GM19455 (cell line): Measurements from ENCODE around the gene SUGCT.

Experiments used
- ATAC-seq: cut with Tn5 transposase; IDR thresholded peaks from one replicate; pipeline ENCODE4 v1.9.1; 2021; ENCODE audit not compliant: unreplicated experiment

The SUGCT gene

DNA sequence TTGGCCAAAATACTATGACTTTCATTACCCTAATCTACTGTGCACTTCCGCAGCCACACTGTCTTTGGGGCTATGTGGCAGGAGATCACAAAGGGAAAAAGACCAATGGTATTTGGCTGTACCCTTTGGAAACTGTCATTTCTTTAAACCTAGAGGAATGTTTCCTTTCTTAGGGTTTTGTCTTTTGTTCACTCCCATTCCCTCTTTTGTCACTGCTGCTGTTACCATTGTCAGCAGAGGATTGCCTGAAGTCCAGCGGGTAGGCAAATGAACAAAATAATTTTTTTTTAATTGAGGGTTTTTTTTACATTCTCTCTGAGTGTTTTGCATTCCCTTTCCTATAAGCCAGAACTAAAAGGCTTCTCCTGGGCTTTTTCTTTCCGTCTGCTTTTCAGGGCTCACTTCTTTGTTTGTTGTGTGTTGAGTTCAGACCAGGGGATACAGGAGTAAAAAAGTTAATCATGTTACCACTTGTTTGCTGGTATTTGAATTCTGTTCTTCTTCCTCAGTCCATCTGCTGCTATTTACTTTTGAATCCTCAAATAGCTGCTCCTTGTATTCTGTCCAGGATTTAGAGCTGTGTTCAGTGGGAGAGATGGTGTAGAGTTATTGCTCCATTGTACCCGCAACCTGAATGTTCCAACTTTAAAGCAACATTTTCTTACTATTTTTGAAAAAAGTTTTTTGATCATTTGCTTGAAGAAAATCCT lies 374.6 kb downstream of the SUGCT start:
- ATAC-seq = no peak

DNA sequence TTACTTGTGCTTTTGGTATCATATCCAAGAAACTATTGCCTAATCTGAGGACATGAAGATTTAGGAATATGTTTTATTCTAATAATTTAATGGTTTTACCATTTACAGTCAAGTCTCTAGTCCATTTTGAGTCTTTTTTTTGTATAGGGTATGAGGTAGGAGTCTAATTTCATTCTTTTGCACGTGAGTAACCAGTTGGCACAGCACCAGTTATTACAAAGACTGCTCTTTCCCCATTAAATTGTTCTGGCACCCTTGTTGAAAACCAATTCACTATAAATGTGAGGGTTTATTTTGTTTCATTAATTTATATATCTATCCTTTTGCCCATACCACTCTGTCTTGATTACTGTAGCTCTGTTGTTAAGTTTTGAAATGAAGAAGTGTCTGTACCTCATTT lies 381.6 kb downstream of the SUGCT start:
- ATAC-seq = no peak

DNA sequence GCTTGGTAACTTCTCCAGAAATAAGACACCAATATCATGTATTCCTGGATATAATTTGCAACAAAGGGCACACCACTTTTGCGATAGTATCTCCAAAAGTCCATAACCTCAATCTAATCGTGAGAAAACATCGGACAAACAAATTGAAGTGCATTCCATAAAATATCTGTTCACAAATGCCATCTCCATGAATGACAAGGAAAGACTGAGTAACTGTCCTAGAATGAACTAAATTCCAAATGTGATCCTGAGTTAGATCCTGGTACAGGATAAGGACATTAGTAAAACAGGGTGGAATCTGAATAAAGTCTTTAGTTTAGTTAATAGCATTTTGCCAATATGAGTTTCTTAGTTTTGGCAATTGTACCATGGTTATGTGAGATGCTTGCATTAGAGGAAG lies 384.2 kb downstream of the SUGCT start:
- no peak for ATAC-seq

DNA sequence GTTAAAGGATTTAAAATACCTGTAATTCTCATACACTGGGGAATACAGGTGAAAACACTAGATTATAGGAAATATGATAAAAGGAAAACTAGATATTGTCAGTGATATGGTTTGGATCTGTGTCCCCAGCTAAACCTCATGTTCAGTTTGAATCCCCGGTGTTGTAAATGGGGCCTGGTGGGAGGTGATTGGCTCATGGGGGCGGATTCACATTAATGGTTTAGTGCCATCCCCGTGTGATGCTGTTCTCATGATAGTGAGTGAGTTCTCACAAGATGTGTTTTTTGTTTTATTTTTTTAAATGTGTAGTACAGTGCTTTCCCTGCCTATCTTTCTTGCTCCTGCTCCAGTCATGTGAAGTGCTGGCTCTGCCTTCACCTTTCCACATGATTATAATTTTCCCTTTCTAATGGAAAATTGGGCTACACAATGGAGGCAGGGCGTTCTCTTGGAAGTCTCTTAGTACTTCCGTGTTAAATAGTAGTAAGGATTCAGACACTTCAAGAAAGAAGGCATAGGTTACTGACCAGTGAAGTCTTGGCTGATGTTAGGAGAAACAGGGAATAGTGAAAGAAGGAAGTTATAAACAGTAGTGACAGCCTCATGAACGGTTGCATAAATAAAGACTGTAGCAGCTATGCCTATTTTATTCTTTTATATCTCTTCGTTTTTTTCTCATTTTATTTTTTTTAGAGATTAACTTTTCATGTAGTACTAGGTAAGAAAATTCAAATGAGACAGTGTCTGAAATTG lies 386.4 kb downstream of the SUGCT start:
- ATAC-seq = no peak

DNA sequence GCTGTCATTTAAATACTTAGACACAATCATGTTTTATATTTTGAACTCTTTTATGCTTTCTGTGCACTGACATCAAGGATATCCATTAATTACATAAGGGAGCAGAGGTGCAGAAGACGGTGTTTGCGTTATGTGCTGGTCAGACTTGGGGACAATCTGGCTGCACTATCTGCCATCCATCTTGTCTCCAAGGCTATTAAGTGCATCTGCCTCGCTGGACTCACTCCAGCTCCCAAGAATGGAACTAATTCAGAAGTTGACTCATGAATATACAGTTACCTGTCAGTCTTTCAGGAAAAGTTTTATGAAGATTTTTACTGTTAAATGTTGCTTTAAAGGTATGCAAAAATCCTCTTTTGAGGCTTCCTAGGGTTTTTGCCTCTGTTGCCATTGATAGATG lies 391.0 kb downstream of the SUGCT start:
- no peak for ATAC-seq

GRCh38 chr7:40526951-40527715 lies 392.3 kb downstream of the SUGCT start:
- ATAC-seq = no peak

DNA sequence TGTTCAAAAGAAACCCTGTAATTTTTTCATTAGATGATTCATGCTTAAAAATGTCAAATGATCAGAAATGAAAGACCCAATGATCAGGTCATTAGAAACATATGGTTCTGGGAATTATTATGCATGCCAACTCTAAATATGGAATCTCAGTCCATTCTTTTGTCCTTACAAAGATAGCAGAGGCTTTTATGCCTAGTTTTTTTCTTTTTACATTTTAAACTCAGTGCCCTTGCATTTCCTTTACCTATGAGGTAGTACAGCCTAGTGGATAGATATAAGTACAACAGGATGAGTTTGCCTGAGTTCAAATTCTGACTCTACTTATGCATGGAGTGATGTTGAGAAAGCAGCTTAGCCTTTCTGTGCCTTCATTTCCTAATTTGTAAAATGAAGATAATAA lies 392.9 kb downstream of the SUGCT start:
- no peak for ATAC-seq

GRCh38 chr7:40530292-40530691 lies 395.5 kb downstream of the SUGCT start:
- ATAC-seq = no peak

GRCh38 chr7:40531956-40532355 lies 397.2 kb downstream of the SUGCT start:
- ATAC-seq = no peak

DNA sequence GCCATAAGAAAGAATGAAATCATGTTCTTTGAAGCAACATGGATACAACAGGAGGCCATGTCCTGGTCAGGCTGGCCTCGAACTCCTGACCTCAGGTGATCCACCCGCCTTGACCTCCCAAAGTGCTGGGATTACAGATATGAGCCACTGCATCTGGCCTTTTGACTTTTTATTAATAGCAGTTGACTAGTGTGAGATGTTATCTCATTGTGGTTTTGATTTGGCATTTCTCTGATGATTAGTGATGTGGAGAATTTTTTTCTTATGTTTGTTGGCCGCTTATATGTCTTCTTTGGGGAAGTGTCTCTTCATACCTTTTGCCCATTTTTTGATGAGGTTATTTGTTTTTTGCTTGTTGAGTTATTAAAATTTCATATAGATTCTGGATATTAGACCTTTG lies 400.9 kb downstream of the SUGCT start:
- no peak for ATAC-seq

- no peak for ATAC-seq
Measured at GRCh38 chr7:40536421-40536820, 401.6 kb downstream of the SUGCT start.

DNA sequence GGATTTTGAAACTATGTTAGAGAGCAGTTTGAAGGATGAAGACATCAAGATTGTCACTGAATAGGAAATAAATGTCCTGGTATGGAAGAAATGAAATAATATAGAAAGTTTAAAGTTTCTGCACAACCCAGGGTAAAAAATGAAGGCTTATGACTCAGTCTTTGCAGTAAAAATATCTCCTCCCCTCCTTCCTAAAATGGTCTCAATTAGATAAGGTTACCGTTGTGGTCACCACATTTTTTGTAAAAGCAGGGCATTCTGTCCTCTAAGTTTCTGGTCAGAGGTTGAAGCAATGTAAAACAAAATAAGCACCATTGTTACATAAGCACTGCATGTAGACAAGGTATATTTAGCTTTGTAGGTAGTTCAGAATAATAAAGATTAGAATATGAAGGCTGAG lies 403.5 kb downstream of the SUGCT start:
- no peak for ATAC-seq

- ATAC-seq = no peak
Measured at GRCh38 chr7:40541336-40541735, 406.5 kb downstream of the SUGCT start.

DNA sequence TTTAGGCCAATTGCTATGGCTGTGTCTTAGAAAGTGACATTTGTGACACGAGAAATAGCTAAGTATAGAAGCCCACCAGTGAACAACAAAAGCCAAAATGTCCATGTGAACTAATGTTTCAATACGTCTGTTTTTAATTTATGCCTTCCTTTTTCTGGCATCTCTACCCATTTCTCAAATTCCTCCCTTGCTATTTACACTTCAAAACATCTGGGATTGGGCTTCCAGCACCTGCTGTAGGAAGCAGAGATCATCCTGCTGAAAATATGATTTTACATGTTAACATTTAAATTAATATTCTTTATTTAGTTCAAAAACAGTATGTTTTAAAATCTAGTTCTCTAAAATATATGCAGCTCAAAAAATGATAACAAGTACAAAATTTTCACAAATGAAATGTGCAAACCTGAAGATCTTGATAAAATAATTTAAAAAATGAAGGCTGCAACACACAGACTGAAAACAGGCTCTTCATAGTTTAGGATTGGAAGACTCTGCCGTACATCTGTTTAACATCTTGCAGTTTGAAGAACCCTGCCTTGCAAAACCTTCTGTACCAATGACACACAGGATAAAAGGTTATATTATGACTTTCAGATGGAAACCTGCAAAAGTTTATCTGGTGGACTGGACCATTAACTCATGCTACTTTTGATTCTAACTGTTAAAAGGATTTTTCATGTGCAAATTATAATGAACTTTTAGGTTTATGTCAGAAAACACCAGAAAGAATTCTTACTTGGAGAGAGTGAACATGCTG lies 408.4 kb downstream of the SUGCT start:
- no peak for ATAC-seq

DNA sequence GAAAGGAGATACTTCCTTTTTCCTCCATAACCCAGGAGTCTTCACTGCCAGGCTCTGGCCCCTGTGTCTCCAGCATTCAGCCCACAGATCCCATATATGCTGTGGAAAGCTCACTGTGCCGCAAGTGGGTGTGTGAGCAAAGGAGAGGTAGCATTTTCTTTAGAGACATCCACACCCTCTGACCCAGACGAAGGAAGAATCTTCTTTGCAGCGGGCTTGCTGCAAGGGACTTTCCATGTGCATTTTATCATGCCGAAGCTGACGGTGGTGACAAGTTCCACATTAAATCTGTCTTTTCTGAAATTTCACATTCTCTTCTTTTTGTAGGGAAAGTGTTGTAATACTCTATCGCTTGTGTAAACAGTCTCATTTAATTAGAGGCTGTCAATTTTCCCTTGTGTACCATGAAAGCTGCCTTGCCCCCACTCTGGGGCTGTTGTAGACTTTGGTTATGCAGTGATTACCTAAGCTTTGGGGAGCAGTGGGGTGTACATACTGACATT lies 409.5 kb downstream of the SUGCT start:
- no peak for ATAC-seq

DNA sequence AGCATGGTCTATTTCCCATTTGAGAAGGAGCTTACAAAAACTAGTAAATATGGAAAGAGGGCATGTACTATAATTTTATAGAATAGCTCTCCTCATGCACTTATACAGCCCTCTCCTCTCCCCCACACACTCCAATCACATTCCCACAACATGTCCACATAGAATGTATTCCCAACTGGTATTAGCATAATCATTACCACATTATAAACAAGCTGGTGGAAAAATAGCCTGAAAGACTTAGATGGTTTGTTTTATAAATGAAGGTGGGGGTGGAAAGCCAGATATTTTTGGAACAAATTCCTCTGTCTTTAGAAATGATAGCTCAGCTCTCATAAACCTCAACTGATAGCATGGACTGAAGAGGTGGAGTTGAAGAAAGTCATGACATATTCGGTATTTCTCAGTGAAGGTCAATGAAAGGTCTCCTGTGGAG lies 410.1 kb downstream of the SUGCT start:
- ATAC-seq = no peak

GRCh38 chr7:40545739-40546138 lies 410.9 kb downstream of the SUGCT start:
- no peak for ATAC-seq

DNA sequence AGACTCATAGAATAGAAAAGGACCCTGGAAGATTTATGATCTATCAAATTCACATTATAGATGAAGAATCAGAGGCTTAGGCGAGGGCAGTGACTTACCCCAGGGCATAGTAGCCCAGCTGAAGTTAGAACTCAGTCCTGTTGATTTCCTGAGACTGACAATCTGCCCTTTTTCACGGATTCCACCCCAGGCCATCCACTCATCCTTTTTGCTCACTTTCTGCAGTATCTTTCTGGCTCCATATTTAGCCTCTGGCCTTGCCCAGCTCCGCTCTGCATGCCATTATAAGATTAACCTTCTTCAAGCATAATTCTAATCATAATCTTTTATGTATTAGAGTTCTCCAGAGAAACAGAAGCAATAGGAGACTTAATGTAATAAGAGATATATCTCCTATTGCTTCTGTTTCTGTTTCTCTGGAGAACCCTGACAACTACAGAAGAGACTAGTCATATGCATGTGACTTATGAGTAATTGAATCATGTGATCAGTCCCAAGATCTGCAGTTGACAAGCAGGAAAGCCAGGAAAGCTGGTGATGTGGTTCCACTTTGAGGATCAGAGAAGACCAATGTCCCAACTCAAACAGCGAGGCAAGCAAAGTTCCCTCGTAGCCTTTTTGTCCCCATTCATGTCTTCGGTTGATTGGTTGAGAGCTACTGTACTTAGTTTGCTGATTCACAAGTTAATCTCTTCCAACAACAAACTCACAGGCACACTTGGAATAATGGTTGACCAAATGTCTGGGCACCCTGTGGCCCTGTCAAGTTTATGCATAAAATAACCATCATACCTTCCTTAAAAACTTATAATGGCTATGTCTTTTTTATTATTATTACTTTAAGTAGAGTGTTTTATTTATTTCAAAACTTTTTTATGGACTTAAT lies 412.1 kb downstream of the SUGCT start:
- ATAC-seq = no peak

DNA sequence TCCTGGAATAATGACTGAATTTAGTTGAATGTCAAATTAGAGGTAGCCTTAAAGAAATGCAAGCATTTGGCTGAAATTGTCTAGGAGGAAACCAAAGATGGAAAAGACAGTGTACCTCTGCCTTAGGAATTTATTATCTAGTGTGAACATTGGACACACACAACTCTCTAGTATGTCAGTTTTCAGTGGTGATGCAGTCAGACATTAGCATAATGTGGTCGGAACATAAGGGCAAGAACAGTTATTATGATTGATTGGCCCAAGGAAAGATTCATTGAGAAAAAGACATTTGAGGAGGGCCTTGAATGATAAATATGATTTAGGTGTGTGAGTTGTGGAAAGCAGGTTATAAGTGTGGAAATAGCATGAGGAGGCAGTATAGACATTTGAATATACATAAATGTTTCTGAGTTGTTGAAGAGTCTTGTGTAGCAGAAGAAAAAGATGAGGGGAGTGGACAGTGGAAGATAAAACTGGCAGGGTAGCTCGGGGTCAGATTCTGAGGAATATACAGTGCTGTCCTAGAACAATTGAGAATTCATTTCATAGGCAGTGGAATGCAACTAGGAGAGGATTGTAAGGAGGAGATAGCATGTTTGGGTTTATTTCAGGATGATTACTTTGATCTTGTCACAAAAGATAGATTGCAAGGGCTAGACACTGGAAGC lies 414.7 kb downstream of the SUGCT start:
- ATAC-seq = no peak
